NCI-H774 (cell line): Measurements from ENCODE around the gene LSM14A.
"Not testable (repeated sequence)": the region's sequence is repeated elsewhere in the genome, so short reads cannot be mapped to it uniquely, and the experiment has no call there.

Experiments used
- DNase-seq: peaks from one replicate; lab custom pipeline; 2025; lab: John Stamatoyannopoulos, UW

Gene LSM14A

GRCh38 chr19:34158966-34159365 lies 13.3 kb upstream of the LSM14A start:
- not testable (repeated sequence) for DNase-seq

DNA sequence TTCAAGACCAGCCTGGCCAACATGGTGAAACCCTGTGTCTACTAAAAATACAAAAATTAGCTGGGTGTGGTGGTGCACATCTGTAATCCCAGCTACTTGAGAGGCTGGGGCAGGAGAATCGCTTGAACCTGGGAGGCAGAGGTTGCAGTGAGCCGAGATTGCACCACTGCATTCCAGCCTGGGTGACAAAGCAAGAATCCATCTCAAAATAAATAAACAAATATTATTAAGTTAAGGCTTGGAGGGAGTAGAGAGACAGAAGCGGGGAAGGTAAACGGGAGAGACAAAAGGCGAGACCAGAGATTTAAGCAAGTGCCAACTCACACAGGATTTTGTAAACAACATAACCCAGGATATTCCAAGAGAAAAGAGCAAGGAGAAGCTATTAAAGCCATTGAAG lies 12.8 kb upstream of the LSM14A start:
- DNase-seq, result not testable (repeated sequence)

DNA sequence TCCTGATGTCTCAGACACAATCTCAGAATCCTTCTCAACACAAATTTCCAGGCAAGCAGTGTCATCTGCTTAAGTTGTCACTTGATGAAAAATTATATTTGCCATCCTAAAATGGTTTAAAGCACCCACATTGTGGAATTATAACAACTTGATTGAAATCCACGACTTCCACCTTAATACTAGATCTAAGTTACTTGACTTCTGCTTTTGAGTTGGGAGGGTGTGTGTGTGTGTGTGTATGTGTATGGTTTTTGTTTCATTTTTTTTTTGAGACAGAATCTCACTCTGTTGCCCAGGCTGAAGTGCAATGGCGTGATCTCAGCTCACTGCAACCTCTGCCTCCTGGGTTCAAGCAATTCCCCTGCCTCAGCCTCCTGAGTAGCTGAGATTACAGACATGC lies 10.4 kb upstream of the LSM14A start:
- not testable (repeated sequence) for DNase-seq

- DNase-seq, result no peak
Measured at GRCh38 chr19:34165295-34165738, 7.0 kb upstream of the LSM14A start.

- not testable (repeated sequence) for DNase-seq
Measured at GRCh38 chr19:34169475-34170199, 2.7 kb upstream of the LSM14A start.

GRCh38 chr19:34171539-34171876 lies 796 bp upstream of the LSM14A start:
- no peak for DNase-seq

DNA sequence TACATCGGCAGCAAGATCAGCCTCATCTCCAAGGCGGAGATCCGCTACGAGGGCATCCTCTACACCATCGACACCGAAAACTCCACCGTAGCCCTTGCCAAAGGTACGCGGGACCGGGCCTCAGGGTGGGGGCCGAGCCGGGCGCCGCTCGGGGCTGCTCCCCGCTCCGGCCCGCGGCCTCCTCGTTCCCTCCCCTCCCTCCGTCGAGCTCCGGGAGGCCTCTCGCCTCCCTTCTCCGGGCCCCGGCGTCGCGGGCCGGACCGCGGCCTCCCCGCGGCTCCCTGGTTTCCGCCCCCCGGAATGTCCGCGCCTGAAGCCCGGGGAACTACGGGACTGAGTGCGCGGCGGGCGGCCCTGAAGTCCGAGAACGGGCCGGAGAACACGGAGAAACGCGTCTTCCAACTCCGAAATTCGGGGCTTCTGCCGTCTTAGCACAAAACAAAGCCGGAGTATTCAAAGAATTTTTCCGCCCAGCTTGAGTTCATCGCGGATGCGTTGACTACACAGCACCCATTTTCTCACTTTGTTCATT lies 423 bp downstream of the LSM14A start:
- no peak for DNase-seq

DNA sequence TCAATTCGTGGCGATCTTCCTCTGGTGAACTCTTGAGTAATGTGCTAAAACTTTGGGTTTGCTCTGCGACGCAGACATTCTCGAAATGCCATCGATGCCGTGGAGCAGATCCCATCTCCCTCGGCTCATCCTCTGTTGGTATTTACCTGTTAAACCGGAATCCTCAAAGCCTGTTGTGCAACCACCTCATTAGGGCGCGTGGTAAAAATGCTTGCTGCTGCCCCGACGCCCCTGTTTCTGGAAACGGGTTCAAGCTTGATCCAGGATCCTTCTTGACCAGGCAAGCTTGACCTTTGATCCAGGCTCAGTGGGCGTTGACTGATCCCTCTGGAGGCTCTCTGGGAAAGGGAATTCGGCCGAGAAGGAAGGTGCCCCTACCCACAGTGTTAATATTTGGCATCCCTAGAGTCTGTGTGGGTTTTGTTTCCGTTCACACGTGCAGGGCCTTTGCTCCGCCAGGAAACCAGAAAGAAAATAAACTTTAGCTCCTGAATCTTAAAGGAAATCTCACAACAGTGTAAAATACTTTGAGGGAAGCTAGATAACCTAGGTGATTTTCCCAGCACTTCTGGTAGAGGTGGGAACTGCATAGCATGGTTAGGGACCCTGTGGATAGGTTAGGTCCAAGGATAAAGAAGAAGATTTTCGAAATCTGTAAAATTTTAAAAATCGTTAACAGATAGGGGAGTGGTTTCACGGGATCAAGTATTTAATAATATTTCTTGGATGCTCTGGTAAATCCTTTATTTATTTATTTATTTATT lies 1.1 kb downstream of the LSM14A start:
- no peak for DNase-seq

DNA sequence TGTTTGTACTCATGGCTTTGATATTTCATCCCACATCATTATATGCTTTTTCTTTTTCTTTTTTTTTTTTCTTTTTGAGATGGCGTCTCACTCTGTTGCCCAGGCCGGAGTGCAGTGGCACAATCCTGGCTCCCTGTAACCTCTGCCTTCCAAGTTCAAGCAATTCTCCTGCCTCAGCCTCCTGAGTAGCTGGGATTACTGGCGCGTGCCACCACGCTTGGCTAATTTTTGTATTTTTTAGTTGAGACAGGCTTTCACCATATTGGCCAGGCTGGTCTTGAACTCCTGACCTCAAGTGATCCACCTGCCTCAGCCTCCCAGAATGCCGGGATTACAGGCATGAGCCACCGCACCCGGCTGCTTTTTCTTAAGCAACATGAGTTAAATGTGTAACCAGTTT lies 2.9 kb downstream of the LSM14A start:
- DNase-seq, result not testable (repeated sequence)

GRCh38 chr19:34176581-34176980 lies 4.3 kb downstream of the LSM14A start:
- no peak for DNase-seq

GRCh38 chr19:34178274-34178610 lies 5.9 kb downstream of the LSM14A start:
- DNase-seq, result no peak

DNA sequence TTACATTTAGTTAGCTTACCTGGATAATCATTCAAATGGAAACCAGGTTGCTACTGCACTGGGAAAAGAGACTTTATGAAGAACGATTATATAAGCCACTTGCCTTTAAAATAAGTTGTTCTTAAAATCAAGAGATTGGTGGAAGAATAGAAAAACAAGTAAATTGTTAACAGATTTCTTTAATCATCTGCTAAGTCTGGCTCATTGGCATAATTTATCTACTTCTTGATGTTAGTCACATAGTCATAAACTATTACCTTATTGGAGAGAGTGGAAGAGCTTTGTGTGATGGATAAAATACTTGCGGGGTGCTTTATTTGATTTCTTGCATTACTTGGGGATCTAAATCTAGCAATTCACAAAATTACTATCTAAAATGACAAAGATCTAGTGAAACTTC lies 6.8 kb downstream of the LSM14A start:
- no peak for DNase-seq

- no peak for DNase-seq
Measured at GRCh38 chr19:34180273-34180672, 8.0 kb downstream of the LSM14A start.

GRCh38 chr19:34180709-34181108 lies 8.4 kb downstream of the LSM14A start:
- DNase-seq, result no peak

- DNase-seq, result no peak
Measured at GRCh38 chr19:34181111-34181864, 9.0 kb downstream of the LSM14A start.

GRCh38 chr19:34182125-34182524 lies 9.8 kb downstream of the LSM14A start:
- DNase-seq, result no peak

GRCh38 chr19:34184880-34185491 lies 12.7 kb downstream of the LSM14A start:
- DNase-seq, result no peak

- DNase-seq, result no peak
Measured at GRCh38 chr19:34186205-34186604, 13.9 kb downstream of the LSM14A start.

DNA sequence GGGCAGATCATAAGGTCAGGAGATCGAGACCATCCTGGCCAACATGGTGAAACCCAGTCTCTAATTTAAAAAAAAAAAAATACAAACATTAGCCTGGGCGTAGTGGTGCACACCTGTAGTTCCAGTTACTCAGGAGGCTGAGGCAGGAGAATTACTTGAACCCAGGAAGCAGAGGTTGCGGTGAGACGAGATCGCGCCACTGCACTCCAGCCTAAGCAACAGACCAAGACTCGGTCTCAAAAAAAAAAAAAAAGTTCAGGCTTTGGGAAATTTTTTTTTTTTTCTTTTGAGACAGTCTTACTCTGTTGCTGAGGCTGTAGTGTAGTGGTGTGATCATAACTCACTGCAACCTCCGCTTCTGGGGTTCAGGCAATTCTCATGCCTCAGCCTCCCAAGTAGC lies 14.7 kb downstream of the LSM14A start:
- no peak for DNase-seq

GRCh38 chr19:34188408-34188807 lies 16.1 kb downstream of the LSM14A start:
- DNase-seq, result no peak

- no peak for DNase-seq
Measured at GRCh38 chr19:34189199-34189916, 17.1 kb downstream of the LSM14A start.
